Activated T-helper 1 cell treated with Interleukin-2 at 50 U/mL for 16 hours (primary cell): ENCODE measurements around the gene PLEKHB2.
"Not testable (repeated sequence)": the region's sequence is repeated elsewhere in the genome, so short reads cannot be mapped to it uniquely, and the experiment has no call there.

ENCODE experiments used
- DNase-seq: peaks from one replicate; pipeline ENCODE4 v3.0.0-alpha.2; 2020; ENCODE audit warnings: low read depth

The PLEKHB2 gene

DNA sequence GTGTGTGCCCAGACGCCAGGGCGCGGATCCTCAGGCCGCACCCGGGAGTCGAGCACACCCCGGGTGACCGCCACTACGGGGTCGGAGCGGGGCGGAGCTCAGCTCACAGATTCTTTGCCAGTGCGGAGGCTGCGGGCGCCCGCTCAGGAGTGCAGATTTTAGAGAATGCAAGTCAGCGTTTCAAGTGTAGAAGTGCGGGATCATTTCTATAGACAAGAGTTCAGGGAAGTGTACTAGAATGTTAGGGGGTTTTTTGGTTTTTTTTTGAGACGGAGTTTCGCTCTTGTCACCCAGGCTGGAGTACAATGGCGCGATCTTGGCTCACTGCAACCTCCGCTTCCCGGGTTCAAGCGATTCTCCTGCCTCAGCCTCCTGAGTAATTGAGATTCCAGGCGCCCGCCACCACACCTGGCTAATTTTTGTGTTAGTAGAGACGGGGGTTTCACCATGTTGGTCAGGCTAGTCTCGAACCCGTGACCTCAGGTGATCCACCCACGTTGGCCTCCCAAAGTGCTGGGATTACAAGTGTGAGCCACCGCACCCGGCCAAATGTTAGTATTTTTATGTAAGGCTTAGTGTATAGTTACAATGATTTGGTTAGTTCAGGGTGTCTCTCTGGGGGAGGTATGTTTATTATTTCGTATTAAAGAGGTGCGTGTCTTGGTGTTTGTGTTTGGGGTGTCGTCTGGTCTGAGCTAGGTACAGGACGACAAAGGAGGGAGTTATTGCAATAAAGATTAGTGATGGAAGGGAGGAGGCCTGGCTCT is 11.3 kb upstream of the PLEKHB2 start:
- no peak for DNase-seq

- no peak for DNase-seq
Measured at GRCh38 chr2:131094463-131095281, 10.5 kb upstream of the PLEKHB2 start.

DNA sequence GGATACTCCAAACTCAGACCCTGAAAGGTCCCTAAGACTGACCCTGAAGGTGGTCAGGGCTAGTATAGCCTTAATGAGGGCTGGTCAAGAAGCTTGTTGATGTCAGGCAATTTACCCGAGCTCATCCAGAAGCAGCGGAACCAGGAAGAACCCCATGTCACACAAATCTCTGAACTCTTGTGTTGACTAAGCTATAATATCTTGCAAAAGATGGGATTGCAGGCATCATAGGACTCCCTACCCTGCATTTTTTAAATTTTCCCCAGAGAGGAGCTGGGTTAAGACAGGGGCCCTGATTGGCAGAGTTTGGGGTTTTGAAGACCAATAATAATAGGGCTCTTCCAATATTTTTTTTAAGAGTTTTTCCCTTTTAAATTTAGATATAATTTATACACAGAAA is 2.0 kb upstream of the PLEKHB2 start:
- no peak for DNase-seq

DNA sequence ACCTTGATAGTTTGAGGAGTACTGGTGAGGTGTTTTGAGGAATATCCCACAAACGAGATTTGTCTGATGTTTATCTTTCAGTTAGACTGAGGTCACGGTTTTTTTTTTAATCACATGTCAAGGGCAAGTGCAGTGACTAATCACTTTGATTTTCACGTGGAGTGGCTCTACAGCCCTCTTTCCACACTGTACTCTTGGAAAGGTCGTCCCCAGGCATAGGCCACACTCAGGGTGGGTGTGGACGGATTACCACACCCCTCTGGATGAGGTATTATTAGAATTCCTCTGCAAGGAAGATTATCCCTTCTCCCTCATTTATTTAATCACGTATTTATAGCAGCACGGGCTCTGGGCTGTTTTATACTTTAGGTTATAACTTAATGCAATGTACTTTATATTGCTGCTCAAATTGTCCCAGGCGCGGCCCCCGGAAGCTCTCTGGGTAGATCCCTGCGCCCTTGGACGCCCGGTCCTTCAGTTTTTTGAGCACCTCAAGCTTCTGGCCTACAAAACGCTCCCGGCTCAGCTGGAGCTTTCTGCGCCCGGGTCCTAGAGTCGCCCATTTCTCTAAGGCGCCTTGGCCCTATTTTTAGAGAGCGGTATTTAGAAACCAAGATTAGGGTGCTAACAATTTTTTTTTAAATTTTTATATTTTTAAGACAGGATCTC is 515 bp upstream of the PLEKHB2 start:
- DNase-seq, result peak; percentile 18

- DNase-seq, result no peak
Measured at GRCh38 chr2:131105950-131106801, 1.0 kb downstream of the PLEKHB2 start.

DNA sequence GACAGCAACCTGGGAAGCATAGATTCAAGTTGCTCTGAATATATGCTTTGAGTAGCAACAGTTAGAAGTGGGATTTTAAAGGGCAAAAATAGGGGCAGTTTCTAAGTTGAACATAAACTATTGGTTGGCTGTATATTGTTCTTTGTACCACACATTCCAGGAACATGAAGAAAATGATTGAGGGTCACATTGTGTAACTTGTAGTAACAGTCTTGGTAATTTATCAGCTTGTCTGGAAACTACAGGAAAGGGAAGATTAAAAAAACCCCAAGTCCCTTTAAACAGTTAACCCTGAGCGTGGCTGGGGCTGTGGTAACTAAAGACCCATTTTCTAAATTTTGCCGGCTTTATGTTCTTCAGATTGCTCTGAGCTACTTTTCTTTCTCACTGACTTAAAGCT is 7.4 kb downstream of the PLEKHB2 start:
- DNase-seq, result no peak

DNA sequence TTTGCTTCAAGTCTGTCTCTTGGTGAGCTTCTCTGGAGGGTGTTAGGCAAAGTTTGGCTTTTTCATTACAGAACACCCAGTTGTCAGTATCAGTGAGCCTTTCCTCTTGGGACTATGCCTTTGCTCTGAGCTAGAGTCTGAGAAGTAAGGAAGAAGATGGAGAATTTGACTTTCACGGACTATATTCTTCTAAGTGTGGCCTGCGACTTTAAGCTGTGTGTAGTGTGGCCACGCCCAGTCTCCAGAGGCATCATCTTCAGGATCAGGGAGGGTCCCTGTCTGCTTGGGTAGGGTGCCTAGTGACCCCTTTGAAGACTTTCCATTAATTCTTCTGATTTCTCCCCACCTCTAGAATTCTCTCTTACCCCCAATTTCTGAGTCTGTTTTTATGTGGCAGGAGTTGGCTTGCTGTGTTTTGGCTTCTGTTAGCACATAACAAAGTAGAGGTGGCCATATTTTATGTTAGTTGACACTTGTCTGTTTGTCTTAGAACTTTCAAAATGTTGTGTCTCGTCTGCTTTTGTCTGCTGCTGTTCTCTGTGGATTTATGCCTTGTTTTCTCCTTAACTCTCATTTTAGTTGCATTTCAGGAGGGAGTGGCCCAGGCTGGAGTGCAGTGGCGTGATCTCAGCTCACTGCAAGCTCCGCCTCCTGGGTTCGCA is 8.6 kb downstream of the PLEKHB2 start:
- DNase-seq, result no peak

DNA sequence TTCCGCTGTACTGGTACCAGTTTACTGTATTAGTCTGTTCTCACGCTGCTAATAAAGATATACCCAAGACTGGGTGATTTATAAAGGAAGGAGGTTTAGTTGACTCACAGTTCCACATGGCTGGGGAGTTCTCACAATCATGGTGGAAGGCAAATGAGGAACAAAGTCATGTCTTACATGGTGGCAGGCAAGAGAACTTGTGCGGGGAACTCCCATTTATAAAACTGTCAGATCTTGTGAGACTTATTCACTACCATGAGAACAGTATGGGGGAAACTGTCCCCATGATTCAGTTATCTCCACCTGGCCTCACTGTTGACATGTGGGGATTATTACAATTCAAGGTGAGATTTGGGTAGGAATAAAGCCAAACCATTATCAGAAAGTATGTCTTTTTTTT is 9.8 kb downstream of the PLEKHB2 start:
- not testable (repeated sequence) for DNase-seq

DNA sequence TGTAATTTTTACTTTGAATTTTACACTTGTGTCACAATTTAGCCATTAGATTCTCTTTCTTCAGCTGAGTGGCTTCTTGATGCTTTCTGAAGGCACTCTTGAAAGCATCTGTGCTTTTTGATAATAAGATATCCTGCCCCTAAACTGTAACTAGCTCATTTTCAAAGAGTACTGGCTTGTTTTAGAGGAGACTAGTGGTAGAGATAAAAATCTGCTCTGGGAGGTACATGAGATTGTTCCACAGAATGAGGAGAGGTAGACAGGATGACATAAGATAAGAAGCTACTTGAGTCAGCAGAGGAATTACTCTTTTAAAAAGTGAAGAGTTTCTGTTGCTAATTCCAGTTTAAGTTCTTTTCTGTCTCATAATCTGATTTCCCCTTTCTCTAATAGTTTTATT is 10.6 kb downstream of the PLEKHB2 start:
- no peak for DNase-seq

DNA sequence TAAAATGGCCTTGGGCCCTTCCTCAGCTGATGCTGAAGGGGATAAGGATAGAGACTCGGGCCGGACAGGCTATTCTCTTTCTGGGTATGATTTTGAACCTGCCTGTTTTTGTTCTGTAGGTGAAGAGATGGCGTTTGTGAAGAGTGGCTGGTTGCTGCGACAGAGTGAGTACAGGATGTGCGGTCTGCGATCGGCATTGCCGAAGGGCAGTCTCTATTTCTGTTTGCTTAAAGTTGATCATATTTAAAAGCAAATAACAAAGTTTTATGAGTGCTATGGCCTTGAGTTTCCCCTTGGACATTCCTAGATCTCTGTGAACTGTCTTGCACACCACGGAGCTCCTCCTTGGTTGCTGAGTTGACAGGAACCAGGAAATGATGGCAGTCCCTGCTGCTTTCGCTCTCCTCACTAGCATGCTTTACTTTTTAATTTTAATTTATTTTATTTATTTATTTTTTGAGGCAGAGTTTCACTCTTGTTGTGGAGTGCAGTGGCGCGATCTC is 15.7 kb downstream of the PLEKHB2 start:
- DNase-seq, result no peak

DNA sequence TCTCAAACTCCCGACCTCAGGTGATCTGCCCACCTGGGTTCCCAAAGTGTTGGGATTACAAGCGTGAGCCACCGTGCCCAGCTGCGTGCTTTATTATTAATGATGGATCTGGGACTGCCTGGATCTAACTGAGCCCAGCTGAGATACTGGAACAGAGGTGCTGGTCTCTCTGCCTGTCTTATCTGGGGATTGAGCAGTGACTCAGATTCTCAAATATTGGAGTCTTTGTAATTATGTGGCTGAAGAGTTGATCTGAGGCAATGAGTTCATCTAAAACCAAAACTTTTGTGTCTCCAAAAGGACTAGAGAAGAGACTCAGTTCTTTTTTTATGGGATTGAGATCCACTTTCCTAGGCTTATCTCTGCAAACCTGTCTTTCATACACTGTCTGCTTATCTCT is 16.3 kb downstream of the PLEKHB2 start:
- no peak for DNase-seq

- DNase-seq, result no peak
Measured at GRCh38 chr2:131122496-131122895, 17.4 kb downstream of the PLEKHB2 start.

- DNase-seq, result no peak
Measured at GRCh38 chr2:131123192-131123591, 18.1 kb downstream of the PLEKHB2 start.

DNA sequence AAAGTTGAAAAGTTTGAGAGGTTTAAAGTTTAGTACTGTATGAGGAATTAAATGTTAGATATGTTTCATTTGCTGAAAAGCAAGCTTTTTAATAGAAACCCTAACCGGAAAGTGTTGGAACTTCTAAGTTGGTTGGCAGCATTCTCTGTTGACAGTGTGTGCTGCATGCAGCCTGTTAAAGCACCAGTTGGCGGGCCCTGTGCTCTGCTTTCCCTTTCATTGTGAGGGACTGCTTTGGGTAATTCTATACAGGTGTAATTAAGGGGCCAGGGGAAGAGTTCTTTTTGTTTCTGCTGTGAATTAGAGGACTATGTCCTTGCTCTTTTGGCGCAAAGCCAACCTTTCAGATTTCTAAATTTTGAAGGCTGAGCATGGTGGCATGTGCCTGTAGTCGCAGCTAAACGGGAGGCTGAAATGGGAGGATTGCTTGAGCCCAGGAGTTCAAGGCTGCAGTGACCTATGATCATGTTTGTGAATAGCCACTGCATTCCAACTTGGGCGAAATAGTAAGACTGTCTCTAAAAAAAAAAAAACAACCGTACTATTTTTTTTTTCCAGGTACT is 20.1 kb downstream of the PLEKHB2 start:
- DNase-seq, result no peak

GRCh38 chr2:131126436-131126835 is 21.3 kb downstream of the PLEKHB2 start:
- no peak for DNase-seq

- no peak for DNase-seq
Measured at GRCh38 chr2:131127076-131127475, 21.9 kb downstream of the PLEKHB2 start.

DNA sequence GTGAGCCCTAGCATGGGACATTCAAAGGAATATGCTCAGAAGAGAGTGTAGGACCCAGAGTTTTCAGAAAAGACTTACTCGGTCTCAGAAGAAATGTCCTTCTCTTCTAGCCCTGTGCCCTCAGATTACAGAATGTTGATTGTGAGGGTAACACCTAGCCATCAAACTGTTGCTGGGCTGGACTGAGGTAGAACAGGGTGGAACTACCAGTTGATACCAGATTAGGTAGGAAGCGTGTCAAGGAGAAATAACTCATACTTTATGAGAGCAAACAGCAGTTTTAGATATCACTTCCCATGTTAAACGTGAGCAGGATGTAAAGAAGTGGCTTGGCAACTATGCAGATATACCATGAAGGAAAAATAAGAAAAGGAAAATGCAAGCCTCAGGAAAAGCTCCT is 22.8 kb downstream of the PLEKHB2 start:
- no peak for DNase-seq

DNA sequence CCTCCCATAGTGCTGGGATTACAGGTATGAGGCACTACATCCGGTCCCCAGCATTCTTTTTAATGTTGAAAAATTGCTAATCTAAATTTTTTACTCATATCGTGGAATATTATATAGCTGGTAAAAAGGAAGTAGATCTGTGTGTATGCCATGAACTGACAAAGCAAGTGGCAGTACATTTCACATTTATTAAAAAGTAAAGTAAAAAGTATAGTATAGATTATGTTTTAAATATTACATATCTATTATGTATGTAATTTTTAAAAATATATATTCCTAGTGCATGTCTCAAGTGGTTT is 25.1 kb downstream of the PLEKHB2 start:
- no peak for DNase-seq

DNA sequence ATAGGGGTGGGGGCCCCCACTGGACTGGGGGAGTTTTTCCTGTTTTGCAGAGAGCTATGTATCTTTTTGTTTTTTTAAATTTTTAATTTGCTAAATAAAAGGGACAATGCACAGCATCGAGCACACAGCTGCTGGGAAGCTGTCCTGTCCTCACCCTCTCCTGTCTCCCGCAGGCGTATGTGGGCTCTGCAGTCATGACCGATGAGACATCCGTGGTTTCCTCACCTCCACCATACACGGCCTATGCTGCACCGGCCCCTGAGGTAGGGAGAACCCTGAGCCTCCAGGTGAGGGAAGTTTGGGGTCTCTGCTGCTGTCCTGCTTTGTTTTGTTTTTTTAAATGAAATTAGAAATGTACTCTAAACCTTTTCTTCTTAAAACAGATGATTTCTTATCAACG is 27.6 kb downstream of the PLEKHB2 start:
- no peak for DNase-seq

GRCh38 chr2:131140581-131140980 is 35.4 kb downstream of the PLEKHB2 start:
- no peak for DNase-seq

GRCh38 chr2:131142849-131143248 is 37.7 kb downstream of the PLEKHB2 start:
- no peak for DNase-seq
